Muscle layer of duodenum (tissue), 2 donors: ENCODE data around the gene OPCML.

Source experiments
- H3K27ac ChIP-seq: one replicate; pipeline ENCODE4 v1.7.0; 2013; ENCODE audit warnings: mild to moderate bottlenecking, low read length
- H3K27me3 ChIP-seq: one replicate; pipeline ENCODE4 v1.7.0; 2013; ENCODE audit warnings: low read depth, mild to moderate bottlenecking, control low read depth, low read length
- H3K36me3 ChIP-seq, 2 donors: one replicate each; pipeline ENCODE4 v1.7.0; 2013; ENCODE audit warnings: low read length in 2 of 2, control low read depth in 1 of 2, mild to moderate bottlenecking in 1 of 2; ENCODE audit not compliant: insufficient read depth in 2 of 2, control insufficient read depth in 1 of 2
- H3K4me1 ChIP-seq, 2 donors: one replicate each; pipeline ENCODE4 v1.7.0; 2013; ENCODE audit warnings: low read length in 2 of 2, mild to moderate bottlenecking in 2 of 2, control low read depth in 1 of 2, moderate library complexity in 1 of 2; ENCODE audit not compliant: insufficient read depth in 2 of 2, control insufficient read depth in 1 of 2
- H3K4me3 ChIP-seq, 2 donors: one replicate each; pipeline ENCODE4 v1.7.0; 2013; ENCODE audit warnings: low read length in 2 of 2, low read depth in 1 of 2, mild to moderate bottlenecking in 1 of 2
- H3K9me3 ChIP-seq, 2 donors: one replicate each; pipeline ENCODE4 v1.7.0; 2013; ENCODE audit warnings: low read length in 2 of 2, control low read depth in 1 of 2, mild to moderate bottlenecking in 1 of 2; ENCODE audit not compliant: control insufficient read depth in 1 of 2
- donor health status: healthy.

The OPCML gene

DNA sequence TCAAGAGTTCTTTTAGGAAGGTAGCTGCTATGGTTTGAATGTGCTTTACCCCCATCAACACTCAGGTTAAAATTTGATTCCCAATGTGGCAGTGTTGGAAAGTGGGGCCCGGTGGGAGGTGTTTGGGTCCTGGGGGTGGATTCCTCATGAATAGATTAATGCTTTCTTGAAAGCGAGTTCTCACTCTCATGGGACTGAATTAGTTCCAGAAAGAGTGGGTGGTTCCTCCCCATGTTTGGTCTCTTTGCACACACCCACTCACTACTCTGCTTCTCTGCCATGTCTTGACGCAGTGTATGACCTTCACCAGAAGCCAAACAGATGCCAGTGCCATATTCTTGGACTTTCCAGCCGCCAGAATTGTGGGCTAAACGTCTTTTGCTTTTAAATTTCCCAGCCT lies 394.4 kb downstream of the OPCML start:
- Histone ChIP-seq H3K9me3 (no peaks in the 10 kb centered on the region), H3K4me3 (no peak overlapping the region), H3K27ac (no peak overlapping the region), H3K36me3 (no peaks in the 10 kb centered on the region), H3K27me3 (no peaks in the 10 kb centered on the region), H3K4me1 (no peaks in the 10 kb centered on the region)

DNA sequence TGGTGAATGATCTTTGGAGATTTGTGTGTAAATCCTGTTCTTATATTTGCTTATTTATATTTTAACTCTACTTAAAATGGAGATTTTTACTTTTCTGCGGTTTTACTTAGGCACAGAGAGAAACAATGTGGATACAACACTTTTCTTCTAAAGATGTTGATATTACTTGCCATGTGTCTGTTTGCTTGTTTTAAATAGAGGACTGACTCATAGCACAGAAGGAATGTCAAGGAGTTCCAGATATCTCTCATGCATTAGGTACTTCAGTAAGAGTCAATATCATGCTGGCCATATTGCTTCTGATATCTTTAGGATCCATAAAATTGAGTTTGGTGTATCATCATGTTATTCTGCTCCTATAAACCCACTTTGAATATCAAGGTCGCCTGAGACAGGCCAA lies 395.0 kb downstream of the OPCML start:
- no peak overlapping the region for H3K4me3 ChIP-seq
- H3K27me3 ChIP-seq, result no peaks in the 10 kb centered on the region
- H3K9me3 ChIP-seq, result no peaks in the 10 kb centered on the region
- H3K36me3 ChIP-seq, result no peaks in the 10 kb centered on the region
- no peak overlapping the region for H3K27ac ChIP-seq
- no peaks in the 10 kb centered on the region for H3K4me1 ChIP-seq

DNA sequence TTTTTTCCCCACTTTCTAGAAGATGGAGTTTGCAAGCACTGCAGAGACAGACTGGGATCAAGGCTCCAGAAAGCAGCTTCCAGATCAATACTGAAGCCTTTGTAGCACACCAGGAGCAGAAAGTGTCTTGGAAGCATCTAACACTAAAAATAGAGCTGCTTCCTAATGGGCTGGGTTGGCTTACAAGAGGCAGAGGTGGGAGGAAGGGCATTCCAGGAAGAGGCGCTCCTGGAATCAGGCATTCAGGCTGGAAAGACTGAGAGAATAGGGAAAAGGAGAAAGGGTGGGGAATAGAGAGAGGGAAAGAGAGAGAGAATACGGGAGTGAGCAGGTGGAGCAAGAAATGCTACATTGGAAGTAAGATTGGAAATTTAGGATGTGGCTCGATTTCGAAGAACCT lies 395.9 kb downstream of the OPCML start:
- no peak overlapping the region for H3K27ac ChIP-seq
- no peaks in the 10 kb centered on the region for H3K36me3 ChIP-seq
- H3K4me1 ChIP-seq, result no peaks in the 10 kb centered on the region
- no peak overlapping the region for H3K4me3 ChIP-seq
- no peaks in the 10 kb centered on the region for H3K27me3 ChIP-seq
- no peaks in the 10 kb centered on the region for H3K9me3 ChIP-seq

DNA sequence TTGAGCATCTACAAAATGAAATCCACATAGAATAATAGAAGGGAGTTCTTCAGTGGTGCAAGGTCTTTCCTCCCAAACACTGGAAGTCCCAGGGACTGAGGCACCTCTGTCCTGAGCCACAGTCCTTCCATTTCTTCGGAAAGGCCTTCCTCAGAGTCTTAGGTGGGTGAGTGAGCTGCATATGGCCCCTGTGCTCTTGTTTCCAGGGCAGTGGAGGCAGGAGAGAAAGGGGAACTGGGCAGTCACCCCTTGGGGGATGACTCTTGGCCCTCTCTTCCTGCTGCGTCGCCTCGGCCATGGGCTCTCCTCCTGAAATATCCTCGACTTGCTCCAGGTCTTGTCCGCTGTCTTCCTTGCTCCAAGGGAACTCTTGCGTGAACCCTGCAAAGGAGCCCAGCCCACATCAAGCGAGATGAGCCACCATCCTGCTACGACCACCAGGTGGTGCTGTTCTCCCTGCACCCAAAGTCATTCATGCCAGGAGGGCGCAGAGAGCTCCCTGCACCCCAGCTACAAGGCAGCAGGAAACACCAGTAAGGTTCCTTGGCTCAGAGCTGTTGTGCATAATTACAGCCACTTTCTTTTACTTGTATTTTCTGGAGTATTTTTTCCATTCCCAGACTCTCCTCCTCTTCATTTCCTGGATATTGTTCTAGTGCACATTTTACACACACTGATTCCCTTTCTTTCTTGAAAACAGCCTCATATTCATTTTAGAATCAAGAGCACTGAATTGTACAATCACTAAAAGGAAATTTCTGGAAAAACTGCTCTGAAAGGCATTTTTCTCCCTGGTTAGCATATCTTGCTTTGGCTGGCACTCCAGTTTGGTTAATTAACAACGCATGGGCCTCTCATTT lies 397.8 kb downstream of the OPCML start:
- Histone ChIP-seq H3K4me3 (no peak overlapping the region), H3K4me1 (no peaks in the 10 kb centered on the region), H3K9me3 (no peaks in the 10 kb centered on the region), H3K36me3 (no peaks in the 10 kb centered on the region), H3K27me3 (no peaks in the 10 kb centered on the region), H3K27ac (no peak overlapping the region)

DNA sequence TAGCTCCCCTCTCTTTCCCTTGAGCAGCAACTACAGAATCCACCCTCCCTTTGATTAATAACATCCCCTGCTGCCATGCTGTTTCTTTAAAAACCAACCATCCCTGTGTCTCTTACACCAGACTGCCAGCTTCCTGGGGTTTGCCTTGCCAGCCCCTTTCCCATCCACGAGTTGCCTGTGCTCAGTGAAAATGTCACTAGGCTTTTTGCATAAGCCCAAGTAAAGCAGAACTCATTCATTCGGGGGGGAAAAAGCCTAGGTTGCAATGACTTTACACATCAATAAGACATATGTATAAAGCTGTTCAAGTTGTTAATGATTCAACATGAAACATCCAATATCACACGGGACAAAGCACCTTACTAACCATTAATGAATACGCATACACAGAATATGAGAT lies 398.7 kb downstream of the OPCML start:
- H3K4me1 ChIP-seq, result no peaks in the 10 kb centered on the region
- H3K27ac ChIP-seq, result no peak overlapping the region
- no peaks in the 10 kb centered on the region for H3K9me3 ChIP-seq
- no peaks in the 10 kb centered on the region for H3K36me3 ChIP-seq
- no peaks in the 10 kb centered on the region for H3K27me3 ChIP-seq
- H3K4me3 ChIP-seq, result no peak overlapping the region

DNA sequence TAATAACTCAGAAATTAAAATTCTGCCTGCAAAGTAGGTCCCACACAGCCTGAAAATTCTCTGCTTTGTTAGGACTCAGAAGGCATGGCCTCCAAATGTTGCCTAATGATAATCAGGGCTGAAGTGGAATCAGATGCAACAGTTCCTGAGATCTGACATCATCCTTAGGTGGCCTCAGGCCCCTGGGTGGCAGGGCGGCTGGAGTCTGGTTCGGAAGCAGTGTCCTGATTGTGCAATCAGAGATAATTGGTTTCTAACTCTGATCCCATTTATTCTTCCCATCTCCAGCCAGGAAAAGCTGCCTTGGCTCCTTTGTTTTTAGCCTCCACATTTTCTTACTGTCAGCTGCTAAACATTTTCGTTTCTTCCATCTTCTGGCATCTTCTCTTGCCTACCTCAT lies 399.3 kb downstream of the OPCML start:
- Histone ChIP-seq H3K27me3 (no peaks in the 10 kb centered on the region), H3K27ac (no peak overlapping the region), H3K4me1 (no peaks in the 10 kb centered on the region), H3K4me3 (no peak overlapping the region), H3K36me3 (no peaks in the 10 kb centered on the region), H3K9me3 (no peaks in the 10 kb centered on the region)

DNA sequence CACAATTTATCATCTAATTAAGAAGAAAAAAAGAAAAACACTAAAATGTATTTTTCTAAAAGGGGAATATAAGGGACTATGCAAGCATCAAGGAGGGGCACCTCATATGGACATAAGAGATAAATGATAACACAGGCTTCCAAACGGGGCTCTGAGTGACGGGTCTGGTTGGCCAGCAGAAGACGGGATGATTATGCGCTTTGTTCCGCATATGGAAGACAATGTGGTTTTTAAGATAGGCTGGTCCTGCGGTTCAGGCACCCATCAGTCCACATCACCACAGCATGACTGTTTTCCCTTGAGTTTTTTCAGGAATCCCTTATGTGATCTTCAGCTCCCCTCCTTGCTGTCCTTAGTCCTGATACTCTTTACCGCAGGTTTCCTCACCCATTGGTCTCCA lies 404.6 kb downstream of the OPCML start:
- no peaks in the 10 kb centered on the region for H3K27me3 ChIP-seq
- no peak overlapping the region for H3K4me3 ChIP-seq
- H3K27ac ChIP-seq, result no peak overlapping the region
- H3K36me3 ChIP-seq, result no peaks in the 10 kb centered on the region
- H3K9me3 ChIP-seq, result no peaks in the 10 kb centered on the region
- no peaks in the 10 kb centered on the region for H3K4me1 ChIP-seq

DNA sequence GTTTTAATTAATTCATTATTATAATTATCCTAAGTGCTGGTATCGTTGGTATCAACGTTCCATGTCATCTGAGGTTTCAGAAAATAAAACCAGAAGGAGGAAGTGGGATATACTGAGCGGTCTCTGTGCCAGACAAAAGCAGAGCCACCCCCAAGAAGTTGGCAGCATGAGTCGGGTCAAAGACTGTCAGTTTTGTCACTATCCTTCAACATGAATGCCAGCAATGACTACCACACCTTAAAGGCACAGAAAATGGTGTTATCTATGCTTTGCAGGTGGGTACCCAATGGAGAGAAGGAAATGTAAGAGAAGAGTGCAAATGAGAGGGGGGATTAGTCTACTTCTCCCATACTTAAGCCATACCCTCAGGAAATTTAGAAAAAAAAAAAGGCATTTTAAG lies 408.5 kb downstream of the OPCML start:
- H3K9me3 ChIP-seq, result no peaks in the 10 kb centered on the region
- no peaks in the 10 kb centered on the region for H3K27me3 ChIP-seq
- H3K27ac ChIP-seq, result no peak overlapping the region
- H3K4me3 ChIP-seq, result no peak overlapping the region
- H3K36me3 ChIP-seq, result no peaks in the 10 kb centered on the region
- no peaks in the 10 kb centered on the region for H3K4me1 ChIP-seq

DNA sequence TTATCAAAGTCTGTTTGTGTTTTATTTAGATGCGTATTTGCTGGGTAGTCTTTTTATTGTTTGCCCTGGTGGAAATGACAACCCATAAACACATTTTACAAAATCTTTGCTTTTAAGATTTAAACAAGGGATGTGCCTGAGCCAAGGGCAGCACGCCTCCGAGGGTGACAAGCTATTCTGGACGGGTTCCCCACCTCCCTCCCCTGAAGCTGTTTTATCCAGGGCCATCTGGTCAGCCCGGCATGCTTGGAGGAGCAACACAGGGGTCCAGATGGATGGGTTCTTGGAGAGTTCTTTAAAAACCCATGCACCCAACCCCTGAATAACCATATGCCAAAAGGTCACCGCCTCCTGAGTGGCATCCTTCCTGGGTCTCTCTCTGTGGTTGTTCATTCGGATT lies 408.9 kb downstream of the OPCML start:
- H3K4me1 ChIP-seq, result no peaks in the 10 kb centered on the region
- H3K9me3 ChIP-seq, result no peaks in the 10 kb centered on the region
- H3K27me3 ChIP-seq, result no peaks in the 10 kb centered on the region
- no peak overlapping the region for H3K27ac ChIP-seq
- H3K36me3 ChIP-seq, result no peaks in the 10 kb centered on the region
- H3K4me3 ChIP-seq, result no peak overlapping the region

DNA sequence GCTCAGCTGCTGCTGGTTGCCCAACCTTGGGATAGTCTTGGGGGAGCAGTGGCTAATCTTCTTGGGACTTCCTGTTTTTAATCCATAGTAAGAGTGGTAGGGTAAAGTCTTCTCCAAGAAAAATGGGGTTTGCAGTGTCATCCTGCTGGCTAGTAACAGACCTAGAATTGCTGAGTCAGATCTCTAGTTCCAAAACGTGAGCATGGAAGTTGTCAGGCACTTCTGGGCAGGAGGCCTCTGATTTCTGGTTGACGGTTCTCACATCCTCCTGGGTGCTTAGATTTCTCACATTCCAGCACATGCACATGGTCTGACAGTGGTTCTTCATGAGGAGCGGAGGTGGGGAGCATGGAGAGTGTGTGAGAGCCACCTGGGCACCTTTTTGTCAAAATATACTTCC lies 410.0 kb downstream of the OPCML start:
- H3K27ac ChIP-seq, result no peak overlapping the region
- no peaks in the 10 kb centered on the region for H3K4me1 ChIP-seq
- H3K27me3 ChIP-seq, result no peaks in the 10 kb centered on the region
- no peak overlapping the region for H3K4me3 ChIP-seq
- H3K36me3 ChIP-seq, result no peaks in the 10 kb centered on the region
- no peaks in the 10 kb centered on the region for H3K9me3 ChIP-seq

DNA sequence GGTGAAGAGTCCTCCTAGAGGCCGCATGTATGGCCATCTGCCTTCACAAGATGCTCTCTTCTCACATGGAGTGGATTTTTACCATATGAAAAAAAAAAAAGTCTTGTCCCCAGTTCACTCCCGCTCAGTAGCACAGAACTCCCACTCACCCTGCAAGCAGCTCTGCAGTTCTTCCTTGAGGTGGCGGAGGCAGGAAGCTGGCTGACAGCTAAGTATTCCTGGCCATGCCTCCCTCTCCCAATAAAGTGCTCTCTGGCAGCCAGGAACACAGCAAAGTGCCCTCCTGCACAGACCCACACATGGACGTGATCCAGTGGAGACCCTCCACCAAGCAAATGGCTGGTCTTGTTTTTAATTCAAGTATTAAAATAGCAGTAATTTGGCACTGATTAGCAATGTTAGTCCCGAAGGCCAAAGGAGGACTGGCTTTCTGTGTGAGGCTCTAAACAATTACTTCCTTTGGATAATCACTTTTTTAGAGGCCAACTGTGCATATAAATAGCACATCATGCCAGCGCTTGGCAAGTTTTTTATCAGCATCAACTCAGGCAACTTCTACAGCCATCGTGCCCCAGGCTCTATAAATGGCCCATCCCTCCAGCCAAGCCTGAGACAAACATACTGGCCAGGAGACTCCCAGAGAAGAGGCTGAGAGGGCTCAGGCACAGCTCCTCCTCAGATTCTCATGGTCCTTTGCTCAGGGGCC lies 413.6 kb downstream of the OPCML start:
- Histone ChIP-seq H3K4me1 (no peaks in the 10 kb centered on the region), H3K27ac (no peak overlapping the region), H3K36me3 (no peaks in the 10 kb centered on the region), H3K9me3 (no peaks in the 10 kb centered on the region), H3K4me3 (no peak overlapping the region), H3K27me3 (no peaks in the 10 kb centered on the region)
